Measurements from ENCODE around the gene PNPT1. TPM values are rescaled to one million over a fixed set of nuclear protein-coding genes. Genes with fewer than 3 reads are reported as not detected.
"Not testable (repeated sequence)": the region's sequence is repeated elsewhere in the genome, so short reads cannot be mapped to it uniquely, and the experiment has no call there.

The PNPT1 gene
- total RNA-seq (10 to 100 TPM in 1 of 2 donors, 1 to 10 TPM in 1; 9.4 to 17.7 TPM), total RNA-seq (39.3 to 65.6 reads per million in 2 donors)

- Mint-ChIP-seq H3K4me1 (peaks cover 26% of the 10 kb centered on the region), H3K27ac (peak within 1 kb of the TSS; percentile 99), H3K27me3 (peaks cover 8% of the 10 kb centered on the region), H3K4me3 (peak within 1 kb of the TSS; percentile 96), H3K36me3 (ENCODE audit: low read depth) (peaks cover 1% of the 10 kb centered on the region)
- ATAC-seq (peak; percentile 100), DNase-seq (peak; percentile 78 to 85 (median 80))
- H3K9me3 ChIP-seq (ENCODE audit: control insufficient read depth, low read length, poor library complexity, severe bottlenecking), result no peaks in the 10 kb centered on the region
Observed at GRCh38 chr2:55693181-55694125, at the start of gene PNPT1. Gene PNPT1, minus strand, starts transcription at chr2:55693844. Its CDS starts 21 bp downstream, at chr2:55693823.

GRCh38 chr2:55742996-55743395 is 49.4 kb upstream of the PNPT1 start:
- Mint-ChIP-seq H3K27ac (no peak overlapping the region), H3K36me3 (ENCODE audit: low read depth) (no peaks in the 10 kb centered on the region), H3K27me3 (peaks cover 35% of the 10 kb centered on the region), H3K4me1 (no peaks in the 10 kb centered on the region), H3K4me3 (no peak overlapping the region)
- DNase-seq (no peak), ATAC-seq (no peak)
- no peaks in the 10 kb centered on the region for H3K9me3 ChIP-seq (ENCODE audit: control insufficient read depth, low read length, poor library complexity, severe bottlenecking)

- H3K9me3 ChIP-seq (ENCODE audit: control insufficient read depth, low read length, poor library complexity, severe bottlenecking); H3K27ac Mint-ChIP-seq; H3K4me3 Mint-ChIP-seq; DNase-seq; H3K27me3 Mint-ChIP-seq; H3K4me1 Mint-ChIP-seq; H3K36me3 Mint-ChIP-seq (ENCODE audit: low read depth); ATAC-seq: not testable (repeated sequence)
Observed at GRCh38 chr2:55736019-55736536, 42.4 kb upstream of the PNPT1 start.

GRCh38 chr2:55734726-55735125 is 41.1 kb upstream of the PNPT1 start:
- no peak overlapping the region for H3K27ac Mint-ChIP-seq
- peaks cover 6% of the 10 kb centered on the region for H3K27me3 Mint-ChIP-seq
- no peaks in the 10 kb centered on the region for H3K4me1 Mint-ChIP-seq
- ATAC-seq, result no peak
- no peak overlapping the region for H3K4me3 Mint-ChIP-seq
- no peaks in the 10 kb centered on the region for H3K36me3 Mint-ChIP-seq (ENCODE audit: low read depth)
- DNase-seq, result no peak
- H3K9me3 ChIP-seq (ENCODE audit: control insufficient read depth, low read length, poor library complexity, severe bottlenecking), result no peaks in the 10 kb centered on the region

GRCh38 chr2:55733335-55733734 is 39.7 kb upstream of the PNPT1 start:
- H3K9me3 ChIP-seq (ENCODE audit: control insufficient read depth, low read length, poor library complexity, severe bottlenecking), result no peaks in the 10 kb centered on the region
- ATAC-seq (no peak), DNase-seq (no peak)
- H3K4me3 Mint-ChIP-seq, result no peak overlapping the region
- no peak overlapping the region for H3K27ac Mint-ChIP-seq
- H3K27me3 Mint-ChIP-seq, result peaks cover 6% of the 10 kb centered on the region
- no peaks in the 10 kb centered on the region for H3K36me3 Mint-ChIP-seq (ENCODE audit: low read depth)
- no peaks in the 10 kb centered on the region for H3K4me1 Mint-ChIP-seq

GRCh38 chr2:55732854-55733253 is 39.2 kb upstream of the PNPT1 start:
- no peaks in the 10 kb centered on the region for H3K9me3 ChIP-seq (ENCODE audit: control insufficient read depth, low read length, poor library complexity, severe bottlenecking)
- Mint-ChIP-seq H3K27me3 (peaks cover 6% of the 10 kb centered on the region), H3K36me3 (ENCODE audit: low read depth) (no peaks in the 10 kb centered on the region), H3K27ac (no peak overlapping the region), H3K4me3 (no peak overlapping the region), H3K4me1 (no peaks in the 10 kb centered on the region)
- DNase-seq, result no peak
- ATAC-seq, result no peak

GRCh38 chr2:55729136-55729685 is 35.6 kb upstream of the PNPT1 start:
- Mint-ChIP-seq H3K36me3 (ENCODE audit: low read depth) (no peaks in the 10 kb centered on the region), H3K27me3 (peaks cover 19% of the 10 kb centered on the region), H3K27ac (no peak overlapping the region), H3K4me3 (no peak overlapping the region), H3K4me1 (no peaks in the 10 kb centered on the region)
- ATAC-seq, result no peak
- DNase-seq, result no peak
- H3K9me3 ChIP-seq (ENCODE audit: control insufficient read depth, low read length, poor library complexity, severe bottlenecking), result no peaks in the 10 kb centered on the region

GRCh38 chr2:55721596-55722215 is 28.1 kb upstream of the PNPT1 start:
- Mint-ChIP-seq H3K4me1 (peaks cover 2% of the 10 kb centered on the region), H3K27me3 (peaks cover 22% of the 10 kb centered on the region), H3K36me3 (ENCODE audit: low read depth) (no peaks in the 10 kb centered on the region), H3K27ac (no peak overlapping the region), H3K4me3 (no peak overlapping the region)
- ATAC-seq (no peak), DNase-seq (no peak)
- no peaks in the 10 kb centered on the region for H3K9me3 ChIP-seq (ENCODE audit: control insufficient read depth, low read length, poor library complexity, severe bottlenecking)

- peaks cover 30% of the 10 kb centered on the region for H3K27me3 Mint-ChIP-seq
- H3K4me3 Mint-ChIP-seq, result no peak overlapping the region
- no peak for ATAC-seq
- DNase-seq, result no peak
- no peak overlapping the region for H3K27ac Mint-ChIP-seq
- H3K36me3 Mint-ChIP-seq (ENCODE audit: low read depth), result peaks cover 6% of the 10 kb centered on the region
- peaks cover 3% of the 10 kb centered on the region for H3K4me1 Mint-ChIP-seq
- no peaks in the 10 kb centered on the region for H3K9me3 ChIP-seq (ENCODE audit: control insufficient read depth, low read length, poor library complexity, severe bottlenecking)
Observed at GRCh38 chr2:55720417-55720816, 26.8 kb upstream of the PNPT1 start.

- Mint-ChIP-seq H3K36me3 (ENCODE audit: low read depth) (peaks cover 6% of the 10 kb centered on the region), H3K27me3 (peaks cover 27% of the 10 kb centered on the region), H3K27ac (no peak overlapping the region), H3K4me3 (no peak overlapping the region), H3K4me1 (peaks cover 3% of the 10 kb centered on the region)
- no peaks in the 10 kb centered on the region for H3K9me3 ChIP-seq (ENCODE audit: control insufficient read depth, low read length, poor library complexity, severe bottlenecking)
- ATAC-seq (no peak), DNase-seq (no peak)
Observed at GRCh38 chr2:55719852-55720251, 26.2 kb upstream of the PNPT1 start.

GRCh38 chr2:55718165-55719008 is 24.7 kb upstream of the PNPT1 start:
- no peaks in the 10 kb centered on the region for H3K9me3 ChIP-seq (ENCODE audit: control insufficient read depth, low read length, poor library complexity, severe bottlenecking)
- Mint-ChIP-seq H3K4me3 (no peak overlapping the region), H3K27ac (no peak overlapping the region), H3K4me1 (peaks cover 3% of the 10 kb centered on the region), H3K36me3 (ENCODE audit: low read depth) (peaks cover 6% of the 10 kb centered on the region), H3K27me3 (peaks cover 18% of the 10 kb centered on the region)
- ATAC-seq (no peak), DNase-seq (peak in 1 of 3 donors; percentile 21)

- Mint-ChIP-seq H3K27me3 (peaks cover 31% of the 10 kb centered on the region), H3K4me1 (peaks cover 5% of the 10 kb centered on the region), H3K36me3 (ENCODE audit: low read depth) (peaks cover 6% of the 10 kb centered on the region), H3K27ac (no peak overlapping the region), H3K4me3 (no peak overlapping the region)
- H3K9me3 ChIP-seq (ENCODE audit: control insufficient read depth, low read length, poor library complexity, severe bottlenecking), result no peaks in the 10 kb centered on the region
- ATAC-seq (no peak), DNase-seq (no peak)
Observed at GRCh38 chr2:55715626-55716025, 22.0 kb upstream of the PNPT1 start.

Measured in T-helper 17 cell (primary cell).